Tibial nerve (tissue), 4 donors: ENCODE results near the gene DDX59. TPM values are rescaled to one million over a fixed set of nuclear protein-coding genes. Genes with fewer than 3 reads are reported as not detected.

Experiments used
- DNase-seq, 2 donors: peaks; one replicate each; pipeline ENCODE4 v3.0.0-alpha.2; 2019; ENCODE audit warnings: low spot score in 2 of 2
- H3K27ac ChIP-seq, 4 donors: fragments of 200-600 bp; sonication (generic) in 3 of 4; one replicate each; pipeline ENCODE4 v1.5.1; 2017 to 2019; ENCODE audit warnings: mild to moderate bottlenecking in 1 of 4
- H3K27me3 ChIP-seq, 2 donors: fragments of 200-600 bp; sonication (generic) in 1 of 2; one replicate each; pipeline versions ENCODE4 v1.5.1 to v1.6.0; 2017 to 2019
- H3K36me3 ChIP-seq, 3 donors: fragments of 200-600 bp; sonication (generic); one replicate each; pipeline ENCODE4 v1.5.1; 2018 to 2019
- H3K4me1 ChIP-seq, 4 donors: fragments of 200-600 bp; sonication (generic) in 3 of 4; one replicate each; pipeline ENCODE4 v1.5.1; 2017 to 2019
- H3K4me3 ChIP-seq, 4 donors: fragments of 200-600 bp; sonication (generic) in 3 of 4; one replicate each; pipeline ENCODE4 v1.5.1; 2017 to 2019; ENCODE audit warnings: mild to moderate bottlenecking in 1 of 4, moderate library complexity in 1 of 4
- H3K9me3 ChIP-seq, 4 donors: fragments of 200-600 bp; sonication (generic) in 3 of 4; one replicate each; pipeline ENCODE4 v1.5.1; 2017 to 2019
- CTCF ChIP-seq, 5 experiments: fragments of 200-600 bp in 3 of 5; fragments of 450-650 bp in 2 of 5; sonication (generic) in 3 of 5; IDR thresholded peaks; one replicate each; pipeline ENCODE4 v1.5.1; 2016 to 2019; ENCODE audit warnings: antibody characterized with exemption in 5 of 5, mild to moderate bottlenecking in 3 of 5, moderate library complexity in 2 of 5
- EP300 ChIP-seq, 2 donors: sonication (generic); formaldehyde crosslinking; IDR thresholded peaks; one replicate each; pipeline ENCODE4 v1.6.1; 2017; ENCODE audit warnings: antibody characterized with exemption in 2 of 2, mild to moderate bottlenecking in 1 of 2
- POLR2A ChIP-seq, 2 donors: fragments of 450-650 bp; IDR thresholded peaks; one replicate each; pipeline ENCODE4 v1.6.1; 2017; ENCODE audit warnings: antibody characterized with exemption in 2 of 2, mild to moderate bottlenecking in 2 of 2, moderate library complexity in 2 of 2
- WGBS, 2 donors: methylation state at CpG; one replicate each; pipeline ENCODE4 v1.1.5; 2018; 5-methylcytosine and 5-hydroxymethylcytosine counted together
- total RNA-seq, 4 donors: library from RNA; depleted of rRNA; stranded (reverse); fragments of >200 nt; gene quantifications; one replicate each; pipeline ENCODE4 v1.1.0, GENCODE V29; 2016

Gene DDX59
- total RNA-seq, 4 donors from 2014 or later: 11.4 to 31.5 (median 18.5) TPM

DNA sequence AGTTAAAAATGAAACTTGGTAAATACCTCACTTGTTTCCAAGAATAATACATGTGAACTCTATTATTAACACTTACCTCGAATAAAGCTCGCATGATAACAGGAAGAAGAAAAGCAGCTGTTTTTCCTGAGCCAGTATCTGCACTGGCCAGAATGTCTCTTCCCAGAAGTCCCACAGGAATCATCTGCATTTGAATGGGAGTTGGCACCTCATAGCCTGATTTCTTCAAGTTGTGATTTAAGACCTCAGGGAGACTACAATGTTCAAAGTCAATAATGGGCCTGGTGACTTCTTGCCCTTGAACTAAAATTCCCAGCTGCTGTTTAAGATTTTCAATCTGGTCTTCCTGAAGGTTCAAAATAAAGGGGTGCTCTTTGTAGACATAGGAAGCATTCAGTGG is 3.8 kb downstream of the DDX59 start:
- WGBS, 2 donors: 24 to 32% methylated on average over 2 of the region's 2 CpGs
- peaks cover 0 to 52% (median 6%) of the 10 kb centered on the region in 4 donors for H3K4me1 ChIP-seq
- H3K27ac ChIP-seq: peak overlapping the region in 2 of 4 donors; percentile 70 to 76
- no peak overlapping the region for H3K4me3 ChIP-seq
- peaks cover 0 to 36% (median 0%) of the 10 kb centered on the region in 3 donors for H3K36me3 ChIP-seq
- DNase-seq: peak in 1 of 2 donors; percentile 9
- no peaks in the 10 kb centered on the region for H3K9me3 ChIP-seq
- TF ChIP-seq CTCF (IDR thresholded peaks at IDR 0.05): no peak
- TF ChIP-seq EP300 (IDR thresholded peaks at IDR 0.05): peak in 1 of 2 donors; percentile 59
- no peak for TF ChIP-seq POLR2A (IDR thresholded peaks at IDR 0.05)
- H3K27me3 ChIP-seq: no peaks in the 10 kb centered on the region

GRCh38 chr1:200660719-200661118 is 9.0 kb downstream of the DDX59 start:
- no peak overlapping the region for H3K27ac ChIP-seq
- H3K4me1 ChIP-seq: peaks cover 0 to 19% (median 1%) of the 10 kb centered on the region in 4 donors
- no peak for TF ChIP-seq POLR2A (IDR thresholded peaks at IDR 0.05)
- no peaks in the 10 kb centered on the region for H3K27me3 ChIP-seq
- H3K9me3 ChIP-seq: no peaks in the 10 kb centered on the region
- no peak overlapping the region for H3K4me3 ChIP-seq
- DNase-seq: no peak
- H3K36me3 ChIP-seq: peaks cover 0 to 81% (median 0%) of the 10 kb centered on the region in 3 donors
- WGBS, 2 donors: 73 to 83% methylated on average over 6 of the region's 6 CpGs

DNA sequence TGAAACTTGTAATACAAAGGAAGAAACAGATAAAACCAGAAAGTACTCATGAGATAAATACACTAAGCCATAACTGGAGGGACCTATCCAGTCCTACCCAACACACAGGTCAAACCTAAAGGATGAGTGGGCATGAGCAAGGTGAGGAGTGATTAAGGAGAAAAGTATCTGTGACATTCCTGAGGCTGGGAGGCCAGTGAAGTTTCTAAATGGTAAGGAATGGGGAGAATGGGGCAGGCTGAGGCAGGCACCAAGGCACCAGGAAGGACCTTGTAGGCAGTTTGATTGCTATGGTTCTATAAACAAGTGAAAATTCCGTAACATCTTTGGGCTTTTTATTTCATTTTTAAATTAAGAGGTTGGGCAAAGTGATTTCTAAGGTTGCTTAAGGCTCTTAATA is 10.4 kb downstream of the DDX59 start:
- Histone ChIP-seq H3K27me3 (no peaks in the 10 kb centered on the region), H3K4me3 (no peak overlapping the region), H3K36me3 (peaks cover 0 to 85% (median 0%) of the 10 kb centered on the region in 3 donors), H3K4me1 (peaks cover 0 to 12% (median 0%) of the 10 kb centered on the region in 4 donors), H3K9me3 (no peaks in the 10 kb centered on the region), H3K27ac (no peak overlapping the region)
- DNase-seq: no peak
- TF ChIP-seq POLR2A (IDR thresholded peaks at IDR 0.05) (no peak), CTCF (IDR thresholded peaks at IDR 0.05) (no peak), EP300 (IDR thresholded peaks at IDR 0.05) (no peak)
- 90 to 97% methylated on average over 1 of the region's 1 CpG for WGBS, 2 donors

- Histone ChIP-seq H3K36me3 (peaks cover 0 to 91% (median 0%) of the 10 kb centered on the region in 3 donors), H3K27ac (no peak overlapping the region), H3K4me3 (no peak overlapping the region), H3K4me1 (peaks cover 0 to 3% (median 0%) of the 10 kb centered on the region in 4 donors), H3K9me3 (no peaks in the 10 kb centered on the region), H3K27me3 (no peaks in the 10 kb centered on the region)
- 88 to 95% methylated on average over 4 of the region's 4 CpGs for WGBS, 2 donors
- DNase-seq: no peak
- TF ChIP-seq CTCF (IDR thresholded peaks at IDR 0.05) (no peak), POLR2A (IDR thresholded peaks at IDR 0.05) (no peak), EP300 (IDR thresholded peaks at IDR 0.05) (no peak)
These were observed 11.5 kb downstream of the DDX59 start for GRCh38 chr1:200658037-200658818.

DNA sequence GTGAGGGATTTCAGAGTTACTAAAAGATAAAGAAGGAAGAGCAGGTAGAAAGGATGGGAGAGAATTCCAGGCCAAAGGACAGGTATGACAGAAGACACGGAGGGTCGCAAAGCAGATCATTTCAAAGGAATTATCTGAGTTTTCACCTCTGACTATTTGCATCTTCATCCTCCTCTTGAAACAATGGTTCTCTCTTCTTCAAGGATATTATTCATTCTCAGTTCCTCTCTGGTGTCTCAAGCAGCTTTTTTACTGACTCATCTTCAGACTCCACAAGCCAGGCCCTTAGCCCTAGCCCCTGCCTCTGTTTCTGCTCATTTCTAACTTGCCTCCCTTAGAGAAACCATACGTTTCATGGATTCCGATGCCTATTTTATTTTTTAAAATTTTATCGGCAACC is 15.0 kb downstream of the DDX59 start:
- H3K4me1 ChIP-seq: no peaks in the 10 kb centered on the region
- H3K36me3 ChIP-seq: peaks cover 0 to 92% (median 0%) of the 10 kb centered on the region in 3 donors
- no peaks in the 10 kb centered on the region for H3K27me3 ChIP-seq
- H3K27ac ChIP-seq: no peak overlapping the region
- no peak for DNase-seq
- H3K4me3 ChIP-seq: no peak overlapping the region
- WGBS, 2 donors: 90 to 92% methylated on average over 5 of the region's 5 CpGs
- H3K9me3 ChIP-seq: no peaks in the 10 kb centered on the region
- TF ChIP-seq POLR2A (IDR thresholded peaks at IDR 0.05) (no peak), EP300 (IDR thresholded peaks at IDR 0.05) (no peak), CTCF (IDR thresholded peaks at IDR 0.05) (no peak)
